K562 (cell line): Measurements from ENCODE around the gene SCYGR2. TPM values are rescaled to one million over a fixed set of nuclear protein-coding genes. Genes with fewer than 3 reads are reported as not detected.

Experiments
- ATAC-seq: fragments of 200-7000 bp; cut with Tn5 transposase; 3 replicates; pipeline ENCODE4 v1.9.1; 2020; ENCODE audit warnings: moderate library complexity
- BruUV-seq: library from RNA; stranded (reverse); fragments of 400-500 nt; replicated peaks from 2 replicates; lab custom pipeline; 2021; lab: Mats Ljungman, UMichigan
- CTCF ChIA-PET: fragments of 300-600 bp; formaldehyde crosslinking; extraction: SDS; loops from one replicate; lab custom pipeline; 2021; ENCODE audit warnings: low intra/inter-chr PET ratio; lab: Yijun Ruan, JAX
- POLR2A ChIA-PET: fragments of 300-600, 350-650 bp; sonication (Branson Sonifier 250); formaldehyde crosslinking; extraction: SDS; loops from one replicate; lab custom pipeline; 2021; ENCODE audit warnings: antibody characterized with exemption, inconsistent platforms; lab: Yijun Ruan, JAX
- DNase-seq, 4 experiments: peaks; one replicate each; pipeline versions ENCODE4 v3.0.0 to v3.0.0-alpha.2; 2011 to 2018; ENCODE audit warnings: low spot score in 3 of 4, mixed read lengths in 3 of 4; ENCODE audit errors: extremely low read depth in 1 of 4
- FAIRE-seq: peaks from 2 replicates; lab custom pipeline; 2011; peaks lifted over from hg19 to GRCh38; lab: Jason Lieb, UNC
- H2AFZ ChIP-seq: 2 replicates; pipeline ENCODE4 v1.6.0; 2011; ENCODE audit warnings: low read depth, low read length, control low read depth, inconsistent platforms
- H3K27ac ChIP-seq: fragments of 200-600 bp; 3 replicates; pipeline ENCODE4 v1.8.0; 2011; ENCODE audit warnings: low read depth, mild to moderate bottlenecking, control low read depth, inconsistent platforms, low read length, moderate library complexity, mixed read lengths; ENCODE audit errors: extremely low read depth
- H3K27me3 ChIP-seq, 2 experiments: fragments of 300-600 bp in 1 of 2; 2 replicates in 1 of 2; 3 replicates in 1 of 2; pipeline versions ENCODE4 v1.6.0 to v1.8.0; 2011; ENCODE audit warnings: inconsistent platforms in 2 of 2, low read length in 2 of 2, mild to moderate bottlenecking in 1 of 2, mixed read lengths in 1 of 2, moderate library complexity in 1 of 2; ENCODE audit not compliant: control insufficient read depth in 2 of 2, insufficient read depth in 2 of 2
- H3K36me3 ChIP-seq: fragments of 300-600 bp; 3 replicates; pipeline ENCODE4 v1.8.0; 2011; ENCODE audit warnings: mild to moderate bottlenecking, low read length, inconsistent platforms; ENCODE audit not compliant: control insufficient read depth, insufficient read depth
- H3K4me1 ChIP-seq, 2 experiments: fragments of 200-600 bp in 1 of 2; replicated peaks in 1 of 2; 2 replicates in 1 of 2; 3 replicates in 1 of 2; pipeline versions ENCODE4 v1.5.1 to v1.8.0; 2011; ENCODE audit warnings: inconsistent platforms in 2 of 2, low read length in 2 of 2, mild to moderate bottlenecking in 1 of 2, mixed read lengths in 1 of 2, moderate library complexity in 1 of 2; ENCODE audit not compliant: control insufficient read depth in 2 of 2, insufficient read depth in 2 of 2
- H3K4me2 ChIP-seq: 2 replicates; pipeline ENCODE4 v1.6.1; 2011; ENCODE audit warnings: low read length, control low read depth, inconsistent platforms, mixed read lengths; ENCODE audit not compliant: insufficient read depth
- H3K4me3 ChIP-seq: fragments of 200-600 bp; sonication (generic), shearing (Covaris generic); 2 replicates; pipeline ENCODE4 v1.5.1; 2016; ENCODE audit warnings: control low read depth, inconsistent platforms
- H3K79me2 ChIP-seq: fragments of 200-600 bp; 3 replicates; pipeline ENCODE4 v1.8.0; 2011; ENCODE audit warnings: low read length, inconsistent platforms; ENCODE audit not compliant: control insufficient read depth, insufficient read depth
- H3K9ac ChIP-seq, 2 experiments: 2 replicates each; pipeline versions ENCODE4 v1.6.0 to v1.6.1; 2011; ENCODE audit warnings: low read depth in 2 of 2, low read length in 2 of 2, control low read depth in 1 of 2, inconsistent platforms in 1 of 2, mild to moderate bottlenecking in 1 of 2, mixed read lengths in 1 of 2; ENCODE audit not compliant: insufficient read depth in 1 of 2
- H3K9me1 ChIP-seq: one replicate; pipeline ENCODE4 v1.6.0; 2011; ENCODE audit warnings: inconsistent platforms, mild to moderate bottlenecking, low read length, moderate library complexity; ENCODE audit not compliant: control insufficient read depth, insufficient read depth
- H3K9me3 ChIP-seq: replicated peaks from 2 replicates; pipeline ENCODE4 v1.5.1; 2011; ENCODE audit warnings: low read depth, low read length, inconsistent platforms; ENCODE audit not compliant: control insufficient read depth, insufficient read depth
- H4K20me1 ChIP-seq: replicated peaks from 2 replicates; pipeline ENCODE4 v1.6.1; 2011; ENCODE audit warnings: low read length, inconsistent platforms, mixed read lengths; ENCODE audit not compliant: control insufficient read depth, insufficient read depth
- CEBPB ChIP-seq: fragments of 450-650 bp; IDR thresholded peaks from 2 replicates; pipeline ENCODE4 v1.6.1; 2016; ENCODE audit warnings: missing genetic modification characterization, missing compliant biosample characterization
- SLC30A9 ChIP-seq: fragments of 250-450 bp; sonication (Bioruptor Pico); IDR thresholded peaks from 2 replicates; pipeline ENCODE4 v1.8.0; 2022; ENCODE audit warnings: mild to moderate bottlenecking, moderate library complexity
- ZC3H11A ChIP-seq: IDR thresholded peaks from 2 replicates; pipeline ENCODE4 v1.6.1; 2012; ENCODE audit warnings: low read depth, low read length, improper control_type of control experiment
- ZNF551 ChIP-seq: fragments of 250-450 bp; sonication (Bioruptor Pico); IDR thresholded peaks from 2 replicates; pipeline ENCODE4 v1.5.0; 2021; ENCODE audit warnings: mild to moderate bottlenecking, moderate library complexity
- WGBS: fragments of 100-300 bp; shearing (Covaris generic); methylation state at CpG from one replicate; pipeline ENCODE4 v1.1.6; 2016; ENCODE audit warnings: low coverage, mixed read lengths; ENCODE audit not compliant: insufficient coverage; ENCODE audit errors: missing lambda C conversion rate; 5-methylcytosine and 5-hydroxymethylcytosine counted together
- in situ Hi-C: fragments of 300-500 bp; cut with MboI; formaldehyde crosslinking; loops from 4 replicates; pipeline ENCODE4 v1.15.0; 2018; ENCODE audit warnings: inconsistent platforms, mixed read lengths
- intact Hi-C: fragments of 100-400 bp; cut with micrococcal nuclease; formaldehyde crosslinking; loops from 2 replicates; pipeline ENCODE4 v1.14.2; 2022
- polyA plus RNA-seq, 8 experiments: library from polyadenylated mRNA; depleted of rRNA in 4 of 8; stranded (reverse) in 5 of 8; unstranded in 3 of 8; fragments of >200 nt; fragmentation: Nextera tagmentation in 2 of 8; fragmentation: Illumina TruSeq in 1 of 8; extraction: Ambion mirVana in 2 of 8; extraction: Trizol in 1 of 8; gene quantifications; 2 replicates each; pipeline versions ENCODE4 v1.2.1 to v1.2.3, GENCODE V29; 2011 to 2014; ENCODE audit warnings: inconsistent platforms in 1 of 8, missing spikeins in 1 of 8
- total RNA-seq, 7 experiments: library from RNA; depleted of rRNA in 6 of 7; stranded (reverse); fragments of >200 nt in 6 of 7; fragmentation: Illumina TruSeq in 2 of 7; extraction: Trizol in 2 of 7; gene quantifications; 2 replicates each; pipeline versions ENCODE4 v1.2.1 to v1.2.3, GENCODE V29; 2011 to 2021; ENCODE audit warnings: low replicate concordance in 1 of 7
- TF ChIP-seq, protein P1 (sequence below): fragments of 450-650 bp; IDR thresholded peaks from 2 replicates; pipeline ENCODE4 v1.6.1; 2016; ENCODE audit warnings: low read depth, mild to moderate bottlenecking, moderate library complexity
- TF ChIP-seq, protein P2 (sequence below), 2 experiments: fragments of 450-650 bp in 1 of 2; sonication (generic) in 1 of 2; formaldehyde crosslinking in 1 of 2; IDR thresholded peaks; 2 replicates each; pipeline versions ENCODE4 v1.7.1 to v1.9.0; 2016 to 2022; ENCODE audit warnings: inconsistent platforms in 1 of 2, mild to moderate bottlenecking in 1 of 2, missing genetic modification reagents in 1 of 2

Gene SCYGR2
- total and polyA plus RNA-seq, 9 of the 15 experiments (the other 6 are each of a cell fraction or from before 2014, with no cell fraction given): not detected

DNA sequence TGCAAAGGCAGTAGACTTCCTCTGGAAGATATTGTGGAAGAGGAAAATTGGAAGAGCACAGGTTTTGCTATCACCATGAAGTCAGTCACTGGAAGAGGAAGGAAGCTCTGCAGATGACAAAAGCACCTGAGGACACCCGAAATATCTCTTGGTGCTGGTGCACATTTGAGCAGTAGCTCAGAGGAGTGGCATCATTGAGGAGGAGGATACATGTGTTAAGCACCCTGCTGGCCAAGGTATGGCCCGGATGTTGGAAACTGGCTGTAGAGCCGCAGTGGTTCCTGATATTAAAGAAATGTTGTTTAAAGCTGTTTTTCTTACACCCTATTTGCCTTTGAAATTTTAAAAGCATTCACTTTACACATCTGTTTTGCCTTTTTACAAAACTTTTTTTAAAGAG lies 32.7 kb upstream of the SCYGR2 start (continued):
- TF ChIP-seq SLC30A9 (CRISPR knock-in tag): no peak
- TF ChIP-seq, protein P1, sequence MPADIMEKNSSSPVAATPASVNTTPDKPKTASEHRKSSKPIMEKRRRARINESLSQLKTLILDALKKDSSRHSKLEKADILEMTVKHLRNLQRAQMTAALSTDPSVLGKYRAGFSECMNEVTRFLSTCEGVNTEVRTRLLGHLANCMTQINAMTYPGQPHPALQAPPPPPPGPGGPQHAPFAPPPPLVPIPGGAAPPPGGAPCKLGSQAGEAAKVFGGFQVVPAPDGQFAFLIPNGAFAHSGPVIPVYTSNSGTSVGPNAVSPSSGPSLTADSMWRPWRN: no peak

DNA sequence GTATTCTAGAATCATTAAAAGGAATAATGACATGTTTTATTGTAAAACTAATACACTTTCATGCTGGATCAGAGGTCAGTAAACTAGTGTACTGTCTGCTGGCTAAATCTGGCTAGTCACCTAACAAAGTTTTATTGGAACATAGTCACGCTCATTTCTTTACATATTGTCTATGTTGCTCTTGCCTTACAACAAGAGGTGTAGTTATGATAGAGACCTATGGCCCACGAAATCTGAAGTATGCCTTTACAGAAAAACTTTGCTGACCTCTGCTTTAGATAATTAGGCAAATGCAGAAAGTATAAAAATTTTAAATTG lies 29.9 kb upstream of the SCYGR2 start:
- Histone ChIP-seq H3K36me3 (no peaks in the 10 kb centered on the region), H3K4me3 (no peak overlapping the region), H3K9ac (no peak overlapping the region), H3K27ac (no peak overlapping the region), H3K9me3 (no peaks in the 10 kb centered on the region), H3K9me1 (no peaks in the 10 kb centered on the region), H3K4me2 (no peak overlapping the region), H4K20me1 (no peaks in the 10 kb centered on the region), H3K27me3 (no peaks in the 10 kb centered on the region), H3K79me2 (no peaks in the 10 kb centered on the region), H3K4me1 (no peaks in the 10 kb centered on the region), H2AFZ (no peak overlapping the region)
- FAIRE-seq (no peak), ATAC-seq (no peak), DNase-seq (no peak)
- ChIA-PET CTCF (no interaction called here), POLR2A (interaction anchor here (0.7 kb wide), 1 partner anchor 258 kb away, joined by 3 read pairs; no protein-coding TSS in a partner anchor)
- TF ChIP-seq, protein P2, sequence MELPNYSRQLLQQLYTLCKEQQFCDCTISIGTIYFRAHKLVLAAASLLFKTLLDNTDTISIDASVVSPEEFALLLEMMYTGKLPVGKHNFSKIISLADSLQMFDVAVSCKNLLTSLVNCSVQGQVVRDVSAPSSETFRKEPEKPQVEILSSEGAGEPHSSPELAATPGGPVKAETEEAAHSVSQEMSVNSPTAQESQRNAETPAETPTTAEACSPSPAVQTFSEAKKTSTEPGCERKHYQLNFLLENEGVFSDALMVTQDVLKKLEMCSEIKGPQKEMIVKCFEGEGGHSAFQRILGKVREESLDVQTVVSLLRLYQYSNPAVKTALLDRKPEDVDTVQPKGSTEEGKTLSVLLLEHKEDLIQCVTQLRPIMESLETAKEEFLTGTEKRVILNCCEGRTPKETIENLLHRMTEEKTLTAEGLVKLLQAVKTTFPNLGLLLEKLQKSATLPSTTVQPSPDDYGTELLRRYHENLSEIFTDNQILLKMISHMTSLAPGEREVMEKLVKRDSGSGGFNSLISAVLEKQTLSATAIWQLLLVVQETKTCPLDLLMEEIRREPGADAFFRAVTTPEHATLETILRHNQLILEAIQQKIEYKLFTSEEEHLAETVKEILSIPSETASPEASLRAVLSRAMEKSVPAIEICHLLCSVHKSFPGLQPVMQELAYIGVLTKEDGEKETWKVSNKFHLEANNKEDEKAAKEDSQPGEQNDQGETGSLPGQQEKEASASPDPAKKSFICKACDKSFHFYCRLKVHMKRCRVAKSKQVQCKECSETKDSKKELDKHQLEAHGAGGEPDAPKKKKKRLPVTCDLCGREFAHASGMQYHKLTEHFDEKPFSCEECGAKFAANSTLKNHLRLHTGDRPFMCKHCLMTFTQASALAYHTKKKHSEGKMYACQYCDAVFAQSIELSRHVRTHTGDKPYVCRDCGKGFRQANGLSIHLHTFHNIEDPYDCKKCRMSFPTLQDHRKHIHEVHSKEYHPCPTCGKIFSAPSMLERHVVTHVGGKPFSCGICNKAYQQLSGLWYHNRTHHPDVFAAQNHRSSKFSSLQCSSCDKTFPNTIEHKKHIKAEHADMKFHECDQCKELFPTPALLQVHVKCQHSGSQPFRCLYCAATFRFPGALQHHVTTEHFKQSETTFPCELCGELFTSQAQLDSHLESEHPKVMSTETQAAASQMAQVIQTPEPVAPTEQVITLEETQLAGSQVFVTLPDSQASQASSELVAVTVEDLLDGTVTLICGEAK (IDR thresholded peaks at IDR 0.05): peak; percentile 63
- TF ChIP-seq, protein P2 (CRISPR knock-in tag; IDR thresholded peaks at IDR 0.05): no peak
- TF ChIP-seq ZC3H11A (no peak), CEBPB (0 out of 2 replicates have a peak, but pooled peaks have one; percentile 0), ZNF551 (CRISPR knock-in tag) (no peak)
- intact Hi-C loops (no loop called here), in situ Hi-C loops (no loop called here)
- 17% methylated on average over 2 of the region's 2 CpGs for WGBS
- BruUV-seq: no TSS peak
